H54 (cell line): Measurements from ENCODE around the gene PDS5A.
"Not testable (repeated sequence)": the region's sequence is repeated elsewhere in the genome, so short reads cannot be mapped to it uniquely, and the experiment has no call there.

Experiments used
- DNase-seq: peaks from one replicate; pipeline ENCODE4 v3.0.0; 2011; ENCODE audit warnings: low spot score, mixed read lengths; ENCODE audit not compliant: insufficient read length
- FAIRE-seq: peaks from 3 replicates; lab custom pipeline; 2011; peaks lifted over from hg19 to GRCh38; lab: Jason Lieb, UNC
- POLR2A ChIP-seq: IDR thresholded peaks from 2 replicates; pipeline ENCODE4 v1.6.1; 2011; ENCODE audit warnings: low read depth, mild to moderate bottlenecking, low read length

The PDS5A gene, protein sequence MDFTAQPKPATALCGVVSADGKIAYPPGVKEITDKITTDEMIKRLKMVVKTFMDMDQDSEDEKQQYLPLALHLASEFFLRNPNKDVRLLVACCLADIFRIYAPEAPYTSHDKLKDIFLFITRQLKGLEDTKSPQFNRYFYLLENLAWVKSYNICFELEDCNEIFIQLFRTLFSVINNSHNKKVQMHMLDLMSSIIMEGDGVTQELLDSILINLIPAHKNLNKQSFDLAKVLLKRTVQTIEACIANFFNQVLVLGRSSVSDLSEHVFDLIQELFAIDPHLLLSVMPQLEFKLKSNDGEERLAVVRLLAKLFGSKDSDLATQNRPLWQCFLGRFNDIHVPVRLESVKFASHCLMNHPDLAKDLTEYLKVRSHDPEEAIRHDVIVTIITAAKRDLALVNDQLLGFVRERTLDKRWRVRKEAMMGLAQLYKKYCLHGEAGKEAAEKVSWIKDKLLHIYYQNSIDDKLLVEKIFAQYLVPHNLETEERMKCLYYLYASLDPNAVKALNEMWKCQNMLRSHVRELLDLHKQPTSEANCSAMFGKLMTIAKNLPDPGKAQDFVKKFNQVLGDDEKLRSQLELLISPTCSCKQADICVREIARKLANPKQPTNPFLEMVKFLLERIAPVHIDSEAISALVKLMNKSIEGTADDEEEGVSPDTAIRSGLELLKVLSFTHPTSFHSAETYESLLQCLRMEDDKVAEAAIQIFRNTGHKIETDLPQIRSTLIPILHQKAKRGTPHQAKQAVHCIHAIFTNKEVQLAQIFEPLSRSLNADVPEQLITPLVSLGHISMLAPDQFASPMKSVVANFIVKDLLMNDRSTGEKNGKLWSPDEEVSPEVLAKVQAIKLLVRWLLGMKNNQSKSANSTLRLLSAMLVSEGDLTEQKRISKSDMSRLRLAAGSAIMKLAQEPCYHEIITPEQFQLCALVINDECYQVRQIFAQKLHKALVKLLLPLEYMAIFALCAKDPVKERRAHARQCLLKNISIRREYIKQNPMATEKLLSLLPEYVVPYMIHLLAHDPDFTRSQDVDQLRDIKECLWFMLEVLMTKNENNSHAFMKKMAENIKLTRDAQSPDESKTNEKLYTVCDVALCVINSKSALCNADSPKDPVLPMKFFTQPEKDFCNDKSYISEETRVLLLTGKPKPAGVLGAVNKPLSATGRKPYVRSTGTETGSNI (N-terminal part only)

DNA sequence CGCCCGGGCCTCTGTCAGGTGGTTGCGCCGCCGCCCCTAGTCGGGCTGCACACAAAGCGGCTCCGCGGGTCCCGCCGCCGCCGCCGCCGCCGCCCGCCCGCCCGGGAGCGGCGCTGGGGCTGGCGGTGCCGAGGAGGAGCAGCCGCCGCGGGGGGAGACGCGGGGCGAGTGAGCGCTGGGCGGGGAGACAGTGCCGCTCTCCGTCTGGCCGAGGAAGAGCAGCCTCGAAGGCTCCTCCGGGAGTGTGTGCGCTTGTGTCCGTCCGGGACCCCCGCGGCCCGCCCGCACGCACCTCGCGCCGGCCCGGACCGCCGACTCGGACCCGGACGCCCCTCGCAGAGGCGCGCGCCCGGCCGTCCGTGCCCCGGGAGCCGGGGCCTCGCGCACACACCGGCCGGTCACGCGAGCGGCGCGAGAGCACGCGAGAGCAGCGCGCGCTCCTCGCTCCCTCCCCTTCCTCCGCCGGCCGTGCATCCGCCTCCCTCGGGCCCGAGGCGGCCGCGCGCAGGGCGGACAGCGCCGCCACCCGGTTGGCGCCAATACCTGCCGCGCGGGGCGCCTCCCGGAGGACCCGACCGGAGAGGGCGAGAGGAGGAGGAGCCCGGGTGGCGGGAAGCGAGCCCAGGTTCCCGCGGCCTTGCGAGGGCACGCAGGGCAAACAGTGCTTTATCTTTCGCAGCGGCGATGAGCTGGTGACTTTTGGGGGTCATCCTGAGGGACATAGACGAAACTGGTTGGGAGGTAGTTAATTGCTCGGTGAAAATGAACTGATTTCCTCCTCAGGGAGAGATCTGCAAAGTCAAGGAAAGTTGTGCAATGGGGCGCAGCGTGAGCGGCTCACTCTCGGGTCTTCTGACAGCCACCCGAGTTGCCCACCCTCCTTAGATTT, at the start of gene PDS5A:
TSS of gene PDS5A (minus strand) at position 423 of the 889 bp plus-strand sequence. CDS start 1,334 bp downstream, outside the sequence.
- peak; percentile 70 for TF ChIP-seq POLR2A
- FAIRE-seq (no peak), DNase-seq (peak; percentile 76)

DNA sequence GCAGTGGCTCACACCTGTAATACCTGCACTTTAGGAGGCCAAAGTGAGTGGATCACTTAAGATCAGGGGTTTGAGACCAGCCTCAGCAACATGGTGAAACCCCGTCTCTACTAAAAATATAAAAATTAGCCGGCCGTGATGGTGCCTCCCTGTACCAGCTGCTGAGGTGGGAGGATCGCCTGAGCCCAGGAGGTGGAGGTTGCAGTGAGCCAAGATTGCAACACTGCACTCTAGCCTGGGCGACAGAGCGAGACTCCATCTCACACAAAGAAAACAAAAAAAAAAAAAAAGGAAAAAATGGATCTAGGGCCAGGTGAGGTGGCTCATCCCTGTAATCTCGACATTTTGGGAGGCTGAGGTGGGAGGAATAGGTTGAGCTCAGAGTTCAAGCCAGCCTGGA, 46.3 kb upstream of the PDS5A start:
- DNase-seq, FAIRE-seq: not testable (repeated sequence)

DNA sequence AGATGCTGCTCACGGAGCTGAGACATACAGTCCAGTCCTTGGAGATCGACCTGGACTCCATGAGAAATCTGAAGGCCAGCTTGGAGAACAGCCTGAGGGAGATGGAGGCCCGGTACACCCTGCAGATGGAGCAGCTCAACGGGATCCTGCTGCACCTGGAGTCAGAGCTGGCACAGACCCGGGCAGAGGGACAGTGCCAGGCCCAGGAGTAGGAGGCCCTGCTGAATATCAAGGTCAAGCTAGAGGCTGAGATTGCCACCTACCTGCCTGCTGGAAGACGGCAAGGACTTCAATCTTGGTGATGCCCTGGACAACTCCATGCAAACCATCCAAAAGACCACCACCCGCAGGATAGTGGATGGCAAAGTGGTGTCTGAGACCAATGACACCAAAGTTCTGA, 43.4 kb upstream of the PDS5A start:
- not testable (repeated sequence) for DNase-seq, FAIRE-seq

DNA sequence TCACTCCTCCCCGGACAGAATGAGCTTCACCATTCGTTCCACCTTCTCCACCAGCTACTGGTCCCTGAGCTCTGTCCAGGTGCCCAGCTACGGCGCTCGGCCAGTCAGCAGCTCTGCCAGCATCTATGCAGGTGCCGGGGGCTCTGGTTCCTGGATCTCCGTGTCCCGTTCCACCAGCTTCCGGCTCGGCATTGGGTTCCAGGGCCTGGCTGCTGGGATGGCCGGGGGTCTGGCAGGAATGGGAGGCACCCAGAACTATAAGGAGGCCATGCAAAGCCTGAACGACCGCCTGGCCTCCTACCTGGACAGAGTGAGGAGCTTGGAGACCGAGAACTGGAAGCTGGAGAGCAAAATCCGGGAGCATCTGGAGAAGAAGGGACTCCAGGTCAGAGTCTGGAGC, 42.5 kb upstream of the PDS5A start:
- no peak for TF ChIP-seq POLR2A
- no peak for FAIRE-seq
- no peak for DNase-seq

DNA sequence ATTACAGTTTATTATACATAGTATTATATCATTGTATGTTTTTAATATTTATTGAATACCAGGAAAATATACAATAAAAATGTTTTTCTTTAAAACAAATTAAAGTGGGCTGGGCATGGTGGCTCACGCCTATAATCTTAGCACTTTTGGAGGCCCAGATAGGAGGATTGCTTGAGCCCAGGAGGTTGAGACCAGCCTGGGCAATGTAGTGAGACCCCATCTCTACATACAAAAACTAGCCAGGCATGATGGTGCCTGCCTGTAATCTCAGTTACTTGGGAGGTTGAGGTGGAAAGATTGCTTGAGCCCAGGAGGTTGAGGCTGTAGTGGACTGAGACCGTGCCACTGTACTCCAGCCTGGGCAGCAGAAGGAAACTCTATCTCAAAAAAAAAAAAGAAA, 38.3 kb upstream of the PDS5A start:
- no peak for TF ChIP-seq POLR2A
- no peak for DNase-seq
- no peak for FAIRE-seq

- FAIRE-seq: no peak
- TF ChIP-seq POLR2A: no peak
- DNase-seq: no peak
Observed at GRCh38 chr4:40003986-40004385, 26.3 kb upstream of the PDS5A start.

DNA sequence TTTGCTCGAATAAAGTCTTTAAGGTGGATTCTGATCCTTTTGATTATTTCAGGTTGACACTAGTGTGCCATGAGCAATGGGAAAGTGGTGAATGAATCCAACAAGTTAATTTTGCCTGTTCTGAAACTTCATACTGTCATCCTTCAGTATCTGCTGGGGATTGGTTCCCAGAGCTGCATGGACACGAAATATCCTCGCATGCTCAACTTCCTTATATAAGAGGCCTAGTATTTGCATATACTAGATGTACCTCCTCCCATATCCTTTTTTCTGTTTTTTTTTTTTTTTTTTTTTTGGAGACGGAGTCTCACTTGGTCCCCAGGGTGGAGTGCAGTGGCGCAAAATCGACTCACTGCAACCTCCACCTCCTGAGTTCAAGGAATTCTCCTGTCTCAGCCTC, 23.0 kb upstream of the PDS5A start:
- no peak for FAIRE-seq
- TF ChIP-seq POLR2A: no peak
- no peak for DNase-seq

DNA sequence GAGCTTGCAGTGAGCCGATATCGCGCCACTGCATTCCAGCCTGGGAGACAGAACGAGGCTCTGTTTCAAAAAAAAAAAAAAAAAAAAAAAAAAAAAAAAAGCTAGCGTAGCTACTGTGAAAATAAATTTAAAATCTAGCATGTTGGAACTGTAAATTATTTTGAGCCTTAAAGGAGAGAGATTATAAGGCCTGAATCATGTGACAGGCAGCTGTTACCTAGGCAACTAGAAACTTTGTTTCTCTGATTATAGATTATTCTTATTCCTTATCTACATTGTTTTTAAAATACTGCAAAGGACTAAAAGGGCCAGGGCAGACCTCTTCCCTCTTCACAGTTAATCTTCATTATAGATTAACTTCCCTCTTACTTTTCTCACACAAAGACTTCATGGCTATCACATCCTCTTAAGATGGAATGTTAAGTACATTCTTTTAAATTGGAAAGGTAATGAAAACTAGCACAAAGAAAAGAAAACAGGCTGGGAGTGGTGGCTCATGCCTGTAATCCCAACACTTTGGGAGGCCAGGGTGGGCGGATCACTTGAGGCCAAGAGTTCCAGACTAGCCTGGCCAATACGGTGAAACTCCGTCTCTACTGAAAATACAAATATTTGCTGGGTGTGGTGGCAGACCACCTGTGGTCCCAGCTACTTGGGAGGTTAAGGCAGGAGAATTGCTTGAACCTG, 21.1 kb upstream of the PDS5A start:
- FAIRE-seq (no peak), DNase-seq (no peak)
- TF ChIP-seq POLR2A: no peak

GRCh38 chr4:39996811-39997210, 19.1 kb upstream of the PDS5A start:
- DNase-seq: no peak
- no peak for FAIRE-seq
- no peak for TF ChIP-seq POLR2A

DNA sequence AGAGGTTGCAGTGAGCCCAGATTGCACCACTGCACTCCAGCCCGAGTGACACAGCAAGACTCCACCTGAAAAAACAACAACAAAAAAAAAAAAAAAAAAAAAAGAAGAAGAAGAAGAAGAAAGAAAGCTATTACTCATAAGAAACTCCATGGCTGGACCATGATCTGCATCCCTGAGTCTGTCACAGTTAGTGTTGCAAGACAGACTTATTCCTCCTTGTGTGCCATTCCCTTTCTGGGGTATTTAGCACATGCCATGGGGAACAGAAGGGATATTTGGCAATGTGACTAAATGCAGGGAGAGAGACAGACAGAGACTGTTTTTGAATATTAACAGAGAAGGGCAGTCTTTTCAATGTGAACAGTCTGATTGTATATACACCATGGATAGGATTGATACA, 16.7 kb upstream of the PDS5A start:
- TF ChIP-seq POLR2A: no peak
- DNase-seq: no peak

GRCh38 chr4:39989381-39989780, 11.7 kb upstream of the PDS5A start:
- not testable (repeated sequence) for FAIRE-seq

More for the DNA sequence above, 16.7 kb upstream of the PDS5A start:
- no peak for FAIRE-seq

DNA sequence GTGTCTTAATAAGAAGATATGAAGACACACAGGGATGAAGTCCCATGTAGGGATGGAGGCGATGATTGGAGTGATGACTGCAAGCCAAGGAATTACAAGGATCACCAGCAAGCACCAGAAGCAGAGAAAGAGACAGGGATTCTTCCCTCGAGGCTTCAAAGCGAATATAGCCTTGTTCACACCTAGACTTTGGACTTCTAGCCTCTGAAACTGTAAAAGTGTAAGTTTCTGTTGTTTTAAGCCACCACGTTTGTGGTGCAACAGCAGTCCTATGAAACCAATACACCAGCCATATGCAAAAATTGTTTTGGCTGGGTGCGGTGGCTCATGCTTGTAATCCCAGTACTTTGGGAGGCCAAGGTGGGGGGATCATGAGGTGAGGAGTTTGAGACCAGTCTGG, 9.8 kb upstream of the PDS5A start:
- DNase-seq (no peak), FAIRE-seq (no peak)
- TF ChIP-seq POLR2A: no peak

More at GRCh38 chr4:39989381-39989780, 11.7 kb upstream of the PDS5A start:
- not testable (repeated sequence) for DNase-seq
